DMS79 (cell line): Measurements from ENCODE around the gene PPP1R12B.
"Not testable (repeated sequence)": the region's sequence is repeated elsewhere in the genome, so short reads cannot be mapped to it uniquely, and the experiment has no call there.

Source experiments
- DNase-seq: peaks from one replicate; lab custom pipeline; 2025; lab: John Stamatoyannopoulos, UW

PPP1R12B gene

DNA sequence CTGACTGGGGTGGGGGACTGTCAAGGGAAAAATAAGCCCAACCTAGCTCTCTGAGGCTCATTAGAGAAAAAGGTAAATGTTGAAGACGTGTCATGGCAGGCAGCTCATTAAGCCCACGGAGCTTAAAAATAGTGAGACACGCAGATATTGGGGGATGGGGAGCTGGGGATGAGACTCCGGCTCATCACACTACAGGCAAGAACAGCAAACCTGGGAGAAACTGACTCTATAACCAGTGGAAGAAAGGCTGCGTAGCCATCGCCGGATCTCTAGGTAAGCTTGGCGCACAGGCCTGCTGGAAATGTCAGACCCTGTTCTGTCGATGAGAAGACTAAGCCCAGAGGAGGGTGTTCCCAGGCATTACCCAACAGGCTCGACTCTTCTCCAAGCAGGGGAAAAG lies 283.7 kb downstream of the PPP1R12B start:
- DNase-seq: no peak

DNA sequence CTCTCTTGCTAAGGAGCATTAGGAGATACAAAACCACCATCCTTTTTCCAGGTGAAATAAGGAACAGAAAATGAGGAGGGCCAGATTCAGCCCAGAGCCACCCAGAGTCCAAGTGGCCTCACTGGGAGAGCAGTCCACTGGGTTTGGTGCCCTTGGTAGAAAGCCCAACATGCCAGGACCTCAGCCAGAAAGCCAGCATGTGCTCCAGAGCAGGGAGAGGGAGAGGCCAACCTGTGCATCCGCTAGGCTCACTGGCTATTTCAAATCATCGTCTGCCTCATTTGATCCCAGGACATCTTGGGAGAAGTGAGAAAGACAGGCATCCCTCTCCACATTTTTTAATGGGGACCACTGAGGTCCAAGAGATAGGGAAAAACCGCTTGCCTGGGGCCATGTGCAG lies 287.7 kb downstream of the PPP1R12B start:
- DNase-seq: not testable (repeated sequence)

DNA sequence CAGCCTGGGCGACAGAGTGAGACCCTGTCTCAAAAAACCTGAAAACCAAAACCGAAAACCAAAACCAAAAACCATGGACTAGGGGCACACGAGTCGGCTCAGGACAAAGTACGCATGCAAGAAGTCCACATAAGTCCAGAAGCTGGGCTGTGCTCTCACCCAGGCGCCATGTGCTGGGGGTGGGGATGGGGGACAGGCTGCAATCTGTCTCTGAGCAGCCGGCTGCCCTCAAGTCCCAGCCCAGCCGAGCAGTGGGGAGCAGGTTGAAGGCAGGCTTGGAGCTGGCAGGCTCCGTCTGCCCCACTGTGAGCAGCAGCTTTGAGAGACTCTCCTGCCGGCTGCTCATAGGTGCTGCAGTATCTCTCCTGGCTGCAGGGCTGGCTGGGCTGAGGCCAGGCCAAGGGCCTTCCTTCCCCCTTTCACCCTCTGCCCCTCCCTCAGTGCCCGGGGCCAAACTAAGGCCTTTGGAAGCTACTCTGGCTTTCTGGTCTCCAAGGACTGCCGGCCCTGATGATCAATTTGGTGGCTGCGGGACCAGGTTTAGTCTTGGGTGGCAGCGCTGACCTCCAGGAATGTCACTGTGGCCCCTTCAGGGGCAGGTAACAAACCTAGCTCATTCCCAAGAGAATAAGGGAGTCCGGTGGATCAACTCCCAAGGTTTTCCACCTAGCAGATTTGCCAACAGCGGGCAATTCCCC lies 289.0 kb downstream of the PPP1R12B start:
- not testable (repeated sequence) for DNase-seq

DNA sequence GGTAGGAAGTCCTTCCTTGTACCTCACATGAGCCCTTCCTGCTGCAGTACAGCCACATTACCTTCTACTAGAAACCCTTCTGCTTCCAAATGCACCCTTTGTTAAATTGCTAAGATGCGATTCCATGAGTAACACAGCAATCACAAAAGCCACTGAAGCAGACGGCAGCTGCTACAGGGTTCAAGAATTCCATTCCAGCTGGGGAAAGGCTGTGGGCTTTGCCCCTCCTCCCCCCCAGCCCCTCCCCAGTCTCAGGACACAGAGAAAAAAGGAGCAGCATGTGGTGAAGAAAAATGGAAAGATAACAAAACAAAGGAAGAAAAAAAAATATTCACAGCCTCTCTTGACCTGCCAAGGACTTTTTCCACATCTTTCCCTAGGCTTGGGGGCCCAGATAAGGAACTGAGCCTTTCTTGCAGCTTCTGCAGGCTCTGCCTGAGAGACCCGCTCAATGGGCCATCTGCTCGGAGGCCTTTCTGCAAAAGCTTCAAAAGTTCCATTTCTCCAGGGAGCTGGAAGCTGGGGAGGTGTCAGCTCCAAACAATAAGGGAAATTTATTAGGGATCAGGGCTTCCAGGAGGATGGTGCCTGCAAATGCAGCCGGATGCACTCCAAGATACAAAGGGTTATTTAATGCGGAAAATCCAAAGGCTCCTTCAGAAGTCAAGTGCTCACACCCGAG lies 289.7 kb downstream of the PPP1R12B start:
- no peak for DNase-seq

DNA sequence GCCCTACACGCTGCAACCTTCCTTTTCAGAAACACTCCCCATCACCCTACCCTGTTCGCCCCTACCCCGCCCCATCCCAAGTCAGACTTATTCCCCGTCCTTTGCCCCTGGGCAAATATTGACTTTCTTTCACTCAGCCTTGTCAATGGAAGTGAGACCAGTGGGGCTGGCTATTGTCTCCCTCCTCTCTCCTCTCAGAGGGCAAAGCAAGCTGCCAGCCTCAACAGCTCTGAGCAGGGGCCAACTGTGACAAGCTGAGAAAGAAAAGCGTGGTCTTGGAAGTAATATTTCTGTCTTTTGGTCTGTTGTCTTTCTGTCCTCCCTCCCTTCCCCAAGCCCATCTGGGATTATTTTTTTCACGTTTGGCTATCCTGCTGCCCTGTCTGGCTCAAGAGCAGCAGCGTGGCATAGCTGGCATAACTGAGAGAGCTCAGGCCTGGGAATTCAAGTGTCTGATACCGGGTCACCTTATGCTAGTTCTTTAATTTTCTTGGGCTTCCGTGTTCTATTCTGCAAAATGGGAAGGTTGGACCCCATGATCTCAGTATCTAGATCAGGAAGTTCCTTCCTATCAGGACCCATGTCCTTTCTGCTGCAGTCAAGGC lies 290.3 kb downstream of the PPP1R12B start:
- DNase-seq: not testable (repeated sequence)

DNA sequence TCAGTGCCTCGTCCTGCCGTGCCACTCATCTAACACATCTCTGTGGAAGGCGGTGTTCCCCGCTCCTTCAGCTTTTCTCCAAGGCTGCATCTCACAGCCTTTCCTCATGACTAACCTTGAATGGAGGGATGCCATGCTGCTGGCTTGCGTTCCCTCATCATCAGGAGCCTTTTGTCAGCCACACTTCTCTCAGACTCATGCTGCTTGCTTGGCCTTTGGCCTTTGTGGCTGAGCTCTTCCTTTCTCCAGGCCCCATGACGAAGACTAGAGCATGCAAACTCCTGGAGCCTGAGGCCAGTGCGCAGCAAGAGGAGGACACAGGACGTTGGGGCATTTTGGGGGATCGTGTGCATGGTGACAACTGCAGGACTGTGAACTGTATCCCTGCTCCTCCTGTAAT lies 291.0 kb downstream of the PPP1R12B start:
- no peak for DNase-seq

DNA sequence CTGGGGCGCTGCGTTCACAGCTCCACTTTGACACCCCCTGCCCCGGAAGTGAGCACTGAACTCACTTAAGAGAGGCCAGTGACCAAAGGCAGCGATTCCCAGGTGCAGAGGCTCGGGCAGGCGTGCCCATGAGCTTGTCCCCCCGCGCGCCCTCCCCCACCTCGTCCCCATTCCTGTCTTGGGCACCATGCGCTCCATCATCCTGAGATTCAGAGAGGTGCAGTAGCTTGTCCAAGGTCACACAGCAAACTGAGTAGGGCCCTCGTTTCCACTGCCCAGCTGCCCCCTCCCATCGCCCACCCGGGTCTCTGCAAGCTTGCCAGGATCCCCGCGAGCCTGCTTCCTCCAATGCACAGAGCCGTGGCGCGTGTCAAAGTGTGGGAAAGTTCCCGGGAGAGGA lies 293.7 kb downstream of the PPP1R12B start:
- no peak for DNase-seq
